NCI-H82 treated with DMSO at 0.1 percent for 48 hours (cell line): ENCODE data around the gene ZNF593.

Experiments used
- DNase-seq: peaks from one replicate; lab custom pipeline; 2025; ENCODE audit not compliant: unreplicated experiment; lab: John Stamatoyannopoulos, UW

The ZNF593 gene

DNA sequence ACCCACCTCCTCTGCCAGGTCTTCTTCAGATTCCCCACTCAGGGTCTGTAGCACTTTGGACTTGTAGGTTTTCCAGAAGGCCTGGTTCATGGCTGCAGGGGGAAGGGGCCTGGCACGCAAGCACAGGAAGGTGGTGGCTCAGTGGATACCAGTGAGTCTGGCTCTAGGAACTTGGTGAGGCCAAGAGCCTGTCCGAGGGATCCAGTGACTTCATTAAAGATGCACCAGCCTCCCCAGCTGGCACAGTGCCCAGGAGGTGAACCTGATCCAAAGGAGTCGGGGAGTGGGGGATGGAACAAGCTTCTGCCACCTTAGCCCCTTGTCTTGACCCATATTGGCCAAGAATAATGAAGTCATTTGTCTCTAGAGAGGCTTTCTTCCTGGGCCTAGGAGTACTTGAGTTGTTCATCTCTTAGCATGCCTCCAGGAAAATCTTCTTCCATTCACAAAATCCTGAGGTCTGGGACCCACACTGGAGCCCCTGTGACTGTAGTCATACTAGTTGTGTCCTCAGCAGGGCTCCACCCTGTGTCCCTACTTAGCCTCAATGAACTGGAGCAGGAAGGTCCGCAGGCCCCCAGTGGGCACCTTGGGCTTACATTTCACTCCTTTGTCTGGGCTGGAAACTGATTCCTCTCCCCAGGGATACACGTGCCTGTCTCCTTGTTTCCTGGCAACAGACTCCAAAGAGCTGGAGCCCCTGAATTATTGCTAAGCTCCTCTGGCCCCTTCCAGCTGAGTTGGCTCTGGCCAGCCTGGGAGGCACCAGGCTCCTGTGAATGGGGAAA lies 1.1 kb upstream of the ZNF593 start, which contains the start of gene C1orf232:
TSS of gene C1orf232 (minus strand) at position 554 of the 788 bp plus-strand sequence. CDS start at position 90, 464 bp downstream.
- peak; percentile 36 for DNase-seq

GRCh38 chr1:26169198-26169554 lies 532 bp upstream of the ZNF593 start:
- DNase-seq, result no peak

- DNase-seq, result no peak
Measured at GRCh38 chr1:26170472-26170821, 739 bp downstream of the ZNF593 start.

- peak; percentile 33 for DNase-seq
Measured at GRCh38 chr1:26171084-26172072, 1.7 kb downstream of the ZNF593 start, which contains the start of gene ZNF593OS. Gene ZNF593OS, minus strand, starts transcription at chr1:26171832. Its CDS starts 171 bp downstream, at chr1:26171661.

DNA sequence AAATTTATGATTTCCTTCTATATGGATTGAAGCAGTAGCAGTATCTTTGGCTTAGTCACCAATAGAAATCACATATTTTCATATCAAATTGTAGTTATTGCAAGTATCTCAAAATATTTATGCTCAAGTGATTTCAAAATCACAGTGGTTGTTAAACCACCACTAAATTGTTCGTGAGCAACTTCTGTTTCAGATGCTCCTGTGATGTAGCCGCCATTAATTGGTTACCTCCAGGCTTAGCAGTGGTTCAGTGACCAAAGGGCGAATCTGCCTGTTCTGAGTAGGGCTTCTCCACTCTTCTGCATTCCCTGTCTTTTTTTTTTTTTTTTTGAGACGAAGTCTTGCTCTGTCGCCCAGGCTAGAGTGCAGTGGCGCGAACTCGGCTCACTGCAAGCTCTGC lies 5.6 kb downstream of the ZNF593 start:
- no peak for DNase-seq

DNA sequence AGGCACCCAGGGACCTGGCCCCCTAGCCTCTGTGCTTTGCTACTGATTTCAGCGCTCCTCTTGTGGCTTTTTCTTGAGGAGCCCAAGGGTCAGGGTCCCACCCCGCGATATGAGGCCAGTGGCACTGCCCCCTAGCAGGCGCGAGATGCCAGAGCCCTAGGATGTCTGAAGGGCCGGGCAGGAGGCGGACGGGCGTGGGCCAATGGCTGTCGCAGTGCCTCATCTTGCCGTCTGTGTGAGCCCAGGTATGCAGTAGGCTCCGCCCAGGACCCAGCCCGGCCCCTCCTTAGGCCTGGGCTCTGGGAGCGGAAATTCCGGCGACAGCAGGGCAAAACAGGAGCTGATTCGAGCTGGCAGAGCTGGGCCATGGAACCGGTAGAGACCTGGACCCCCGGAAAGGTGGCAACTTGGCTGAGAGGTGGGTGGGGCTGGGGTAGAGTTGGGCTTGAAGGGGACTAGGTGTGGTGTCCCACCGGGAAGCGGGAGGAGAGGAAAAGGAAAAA lies 7.5 kb downstream of the ZNF593 start, which contains the start of gene CNKSR1:
TSS of gene CNKSR1 (plus strand) at position 310 of the 503 bp plus-strand sequence. CDS start at position 367, 57 bp downstream.
- DNase-seq, result no peak

DNA sequence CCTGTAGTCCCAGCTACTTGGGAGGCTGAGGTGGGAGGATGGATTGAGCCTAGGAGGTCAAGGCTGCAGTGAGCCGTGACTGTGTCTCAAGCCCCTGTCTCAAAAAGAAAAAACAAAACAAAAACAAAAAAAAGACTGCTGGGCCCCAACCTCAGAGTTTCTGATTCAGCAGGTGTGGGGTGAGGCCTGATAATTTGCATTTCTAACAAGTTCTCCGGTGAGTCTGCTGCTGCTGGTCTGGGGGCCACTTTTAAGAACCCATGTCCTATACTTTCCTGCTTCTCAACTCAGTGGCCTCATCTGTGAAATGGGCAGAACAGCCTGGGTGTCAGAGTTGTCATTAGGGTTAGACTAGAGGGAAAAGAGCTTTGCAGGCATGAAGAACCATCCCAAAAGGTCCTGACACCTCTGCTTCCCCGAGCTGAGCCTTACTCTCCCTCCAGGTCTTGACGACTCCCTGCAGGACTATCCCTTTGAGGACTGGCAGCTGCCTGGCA lies 10.3 kb downstream of the ZNF593 start:
- DNase-seq, result no peak

DNA sequence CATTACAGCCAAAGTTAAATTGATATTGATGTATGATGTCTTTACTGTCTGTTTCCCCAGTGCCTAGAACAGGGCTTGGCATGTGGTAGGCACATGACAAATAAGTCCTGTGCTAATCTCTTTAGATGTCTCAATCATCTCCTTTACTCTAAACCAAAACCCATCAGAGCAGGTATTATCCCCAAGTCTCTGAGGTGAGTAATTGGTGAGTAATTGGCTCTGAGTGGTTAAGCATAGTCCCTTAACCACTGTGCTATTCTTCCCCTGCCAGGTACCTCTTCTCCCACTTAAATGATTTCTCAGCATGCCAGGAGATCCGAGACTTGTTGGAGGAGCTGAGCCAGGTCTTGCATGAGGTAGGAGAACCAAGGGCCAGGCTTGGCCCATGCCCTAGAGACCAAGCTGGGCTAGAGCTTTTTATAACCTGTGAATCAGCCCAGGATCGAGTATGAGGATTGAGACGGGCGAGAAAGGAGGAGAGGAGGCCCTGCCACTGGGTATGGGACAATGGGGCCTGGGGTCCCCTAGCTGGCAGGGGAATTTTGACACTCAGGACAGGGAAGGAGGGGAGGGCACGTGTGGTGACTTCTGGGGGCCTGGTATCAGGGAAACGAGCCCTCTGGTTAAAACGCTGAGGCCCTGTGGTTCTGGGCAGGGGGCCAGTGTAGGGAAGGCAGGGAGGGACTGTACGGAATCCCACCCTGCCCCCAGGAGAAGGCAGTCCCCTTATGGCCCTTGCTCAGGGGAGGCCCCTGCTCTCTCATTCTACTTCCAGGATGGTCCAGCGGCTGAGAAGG lies 12.1 kb downstream of the ZNF593 start:
- DNase-seq, result peak; percentile 77

GRCh38 chr1:26182383-26182696 lies 12.6 kb downstream of the ZNF593 start:
- DNase-seq, result no peak

- DNase-seq, result no peak
Measured at GRCh38 chr1:26184086-26184485, 14.4 kb downstream of the ZNF593 start.

DNA sequence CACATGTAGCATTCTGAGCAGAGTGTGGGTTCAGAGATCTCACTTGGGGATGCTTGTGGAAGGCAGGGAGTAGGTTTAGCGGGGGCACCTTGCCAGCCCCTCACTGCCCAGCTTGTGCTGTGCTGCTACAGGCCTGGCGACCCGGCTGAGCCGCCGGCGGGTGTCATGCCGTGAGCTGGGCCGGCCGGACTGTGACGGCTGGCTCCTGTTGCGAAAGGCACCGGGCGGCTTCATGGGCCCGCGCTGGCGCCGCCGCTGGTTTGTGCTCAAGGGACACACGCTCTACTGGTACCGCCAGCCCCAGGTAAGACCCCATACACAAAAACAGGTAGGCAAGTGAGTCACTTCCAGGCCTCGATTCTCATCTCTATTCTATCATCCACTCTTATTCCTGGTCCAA lies 15.2 kb downstream of the ZNF593 start:
- DNase-seq, result no peak

DNA sequence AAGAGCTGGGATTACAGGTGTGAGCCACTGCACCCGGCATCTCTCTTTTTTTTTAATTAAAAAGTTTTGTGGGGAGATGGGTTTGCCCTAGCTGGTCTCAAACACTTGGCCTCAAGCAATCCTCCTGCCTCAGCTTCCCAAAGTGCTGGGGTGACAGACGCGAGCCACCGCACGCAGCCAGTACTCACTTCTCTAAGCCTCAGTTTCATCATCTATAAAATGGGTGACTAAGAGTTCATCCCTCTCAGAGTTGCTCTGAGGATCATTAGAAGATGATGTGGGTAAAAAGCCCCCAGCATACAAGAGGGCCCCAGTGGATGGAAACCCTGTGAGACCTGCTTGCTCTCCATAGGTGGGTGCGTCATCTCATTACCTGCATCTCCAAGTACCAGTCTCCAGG lies 18.2 kb downstream of the ZNF593 start:
- no peak for DNase-seq

GRCh38 chr1:26188477-26188876 lies 18.8 kb downstream of the ZNF593 start:
- no peak for DNase-seq

GRCh38 chr1:26189331-26189730 lies 19.6 kb downstream of the ZNF593 start:
- no peak for DNase-seq

- no peak for DNase-seq
Measured at GRCh38 chr1:26189751-26190275, 20.1 kb downstream of the ZNF593 start.

- no peak for DNase-seq
Measured at GRCh38 chr1:26190373-26190987, 20.8 kb downstream of the ZNF593 start, which contains the start of gene CATSPER4. Gene CATSPER4, plus strand, starts transcription at chr1:26190602. Its CDS starts 26 bp downstream, at chr1:26190628.

DNA sequence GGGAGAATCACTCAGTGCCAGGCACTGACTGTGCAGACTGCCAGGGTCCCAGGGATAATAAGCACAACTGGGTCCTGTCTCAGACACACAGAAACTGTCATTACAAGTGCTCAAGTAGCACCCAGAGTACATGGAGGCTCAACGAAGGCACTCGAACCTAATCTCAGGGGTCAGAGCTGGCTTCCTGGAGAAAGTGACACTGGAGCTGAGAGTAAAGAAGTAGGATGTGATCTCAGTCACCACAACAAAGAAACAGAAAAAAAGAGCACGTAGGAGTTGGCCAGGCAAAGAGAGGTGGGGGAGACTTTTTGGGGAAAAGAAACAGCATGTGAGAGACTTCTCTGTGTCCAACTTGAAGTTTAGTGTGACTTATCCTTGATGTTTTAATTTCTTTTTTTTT lies 22.0 kb downstream of the ZNF593 start:
- DNase-seq, result no peak

GRCh38 chr1:26195805-26196204 lies 26.1 kb downstream of the ZNF593 start:
- DNase-seq, result no peak

DNA sequence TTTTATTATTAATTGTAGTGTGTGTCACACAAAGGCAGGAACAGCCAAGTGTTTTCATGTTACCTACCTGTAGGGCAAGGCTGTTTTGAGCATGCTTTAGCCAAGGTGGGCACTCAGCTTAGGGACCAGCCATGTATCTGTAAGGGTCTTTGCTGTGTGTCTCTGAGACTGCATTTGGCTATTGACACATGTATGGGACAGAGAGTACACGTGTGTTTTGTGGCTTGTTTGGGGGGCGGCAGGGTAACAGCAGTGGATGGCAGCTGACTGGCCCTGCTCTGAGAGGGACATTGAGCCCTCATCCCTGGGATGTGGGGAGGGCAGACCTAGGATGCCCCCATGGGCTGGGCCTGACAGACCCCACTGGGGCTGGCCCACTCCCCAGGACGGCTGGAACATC lies 27.6 kb downstream of the ZNF593 start:
- no peak for DNase-seq

- DNase-seq, result no peak
Measured at GRCh38 chr1:26197813-26198212, 28.1 kb downstream of the ZNF593 start.
